Neutrophil (primary cell): Measurements from ENCODE around the gene CPXM2.

Experiments
- H3K27ac ChIP-seq: fragments of 200-600 bp; sonication (generic); 2 replicates; pipeline ENCODE4 v1.5.1; 2016; ENCODE audit warnings: mild to moderate bottlenecking, moderate library complexity
- H3K27me3 ChIP-seq: fragments of 200-600 bp; sonication (generic); 2 replicates; pipeline ENCODE4 v1.6.0; 2016; ENCODE audit warnings: mild to moderate bottlenecking
- H3K36me3 ChIP-seq: fragments of 200-600 bp; sonication (generic); 2 replicates; pipeline ENCODE4 v1.5.1; 2017
- H3K4me1 ChIP-seq, 2 experiments: fragments of 200-600 bp in 1 of 2; sonication (generic) in 1 of 2; 1 replicate in 1 of 2; 2 replicates in 1 of 2; pipeline versions ENCODE4 v1.5.1 to v1.6.1; 2013 to 2016; ENCODE audit warnings: low read depth in 1 of 2, low read length in 1 of 2, mild to moderate bottlenecking in 1 of 2, moderate library complexity in 1 of 2; ENCODE audit not compliant: control insufficient read depth in 1 of 2, insufficient read depth in 1 of 2
- H3K4me3 ChIP-seq, 2 experiments: fragments of 200-600 bp in 1 of 2; sonication (generic) in 1 of 2; 1 replicate in 1 of 2; 2 replicates in 1 of 2; pipeline ENCODE4 v1.5.1; 2013 to 2016; ENCODE audit warnings: low read depth in 1 of 2, low read length in 1 of 2, mild to moderate bottlenecking in 1 of 2, moderate library complexity in 1 of 2
- H3K9me3 ChIP-seq: fragments of 200-600 bp; sonication (generic); 2 replicates; pipeline ENCODE4 v1.5.1; 2016
- CTCF ChIP-seq: fragments of 200-600 bp; sonication (generic); IDR thresholded peaks from 2 replicates; pipeline ENCODE4 v1.5.1; 2016; ENCODE audit warnings: antibody characterized with exemption

The CPXM2 gene

GRCh38 chr10:123891144-123892071 lies at the start of gene CPXM2:
Gene CPXM2 (minus strand): TSS chr10:123891807. CDS start chr10:123891659, 148 bp downstream.
- Histone ChIP-seq H3K27me3 (peaks cover 65% of the 10 kb centered on the region), H3K27ac (no peak within 1 kb of the TSS), H3K4me1 (no peaks in the 10 kb centered on the region), H3K4me3 (no peak within 1 kb of the TSS), H3K9me3 (no peaks in the 10 kb centered on the region), H3K36me3 (no peaks in the 10 kb centered on the region)
- TF ChIP-seq CTCF = no peak

DNA sequence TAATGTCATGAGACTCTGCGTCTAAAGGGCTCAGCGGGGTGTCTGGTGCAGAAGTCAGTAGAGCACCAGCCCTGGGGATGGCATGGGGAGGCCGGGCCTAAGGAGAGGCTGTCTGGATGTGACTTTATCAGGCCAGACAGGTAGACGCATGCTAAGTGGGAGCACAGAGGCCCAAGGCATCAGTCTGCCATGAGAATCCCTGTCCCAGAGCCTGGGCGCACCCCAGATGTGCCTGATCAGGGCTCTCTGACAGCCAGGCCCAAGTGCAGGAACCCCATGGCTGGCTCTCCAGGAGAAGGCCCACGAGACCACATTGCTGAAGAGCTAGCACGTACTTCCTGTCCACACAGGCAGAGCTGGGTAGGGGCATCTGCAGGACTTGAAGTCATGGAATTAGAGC lies 48.0 kb upstream of the CPXM2 start:
- no peak for TF ChIP-seq CTCF
- H3K27ac ChIP-seq = no peak overlapping the region
- peaks cover 0 to 5% of the 10 kb centered on the region in 2 experiments for H3K4me1 ChIP-seq
- peaks cover 4% of the 10 kb centered on the region for H3K27me3 ChIP-seq
- H3K4me3 ChIP-seq = no peak overlapping the region
- H3K36me3 ChIP-seq = no peaks in the 10 kb centered on the region
- no peaks in the 10 kb centered on the region for H3K9me3 ChIP-seq

DNA sequence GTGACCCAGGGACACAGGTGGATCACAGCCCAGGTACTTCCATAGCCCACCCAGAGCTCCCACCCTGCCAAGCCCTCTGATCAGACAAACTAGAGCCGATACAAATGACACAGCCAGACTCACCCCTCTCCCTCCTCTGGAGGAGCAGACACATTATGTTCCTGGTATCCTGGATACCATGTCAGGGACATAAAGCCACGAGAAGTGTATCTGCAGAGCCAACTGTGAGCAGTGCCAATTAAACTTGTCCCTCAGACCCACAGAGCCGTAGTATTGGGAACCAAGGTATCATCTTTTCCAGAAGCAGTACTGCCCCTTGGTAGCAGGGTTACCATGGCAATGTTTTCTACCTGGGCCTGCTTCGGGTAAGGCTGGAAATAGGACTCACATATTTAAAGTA lies 47.3 kb upstream of the CPXM2 start:
- Histone ChIP-seq H3K4me3 (no peak overlapping the region), H3K27ac (no peak overlapping the region), H3K9me3 (no peaks in the 10 kb centered on the region), H3K27me3 (no peaks in the 10 kb centered on the region), H3K4me1 (peaks cover 0 to 5% of the 10 kb centered on the region in 2 experiments), H3K36me3 (no peaks in the 10 kb centered on the region)
- TF ChIP-seq CTCF = no peak

- TF ChIP-seq CTCF = no peak
- H3K36me3 ChIP-seq = no peaks in the 10 kb centered on the region
- H3K9me3 ChIP-seq = no peaks in the 10 kb centered on the region
- no peak overlapping the region for H3K27ac ChIP-seq
- no peaks in the 10 kb centered on the region for H3K4me1 ChIP-seq
- H3K27me3 ChIP-seq = no peaks in the 10 kb centered on the region
- no peak overlapping the region for H3K4me3 ChIP-seq
Measured at GRCh38 chr10:123936426-123936825, 44.8 kb upstream of the CPXM2 start.

DNA sequence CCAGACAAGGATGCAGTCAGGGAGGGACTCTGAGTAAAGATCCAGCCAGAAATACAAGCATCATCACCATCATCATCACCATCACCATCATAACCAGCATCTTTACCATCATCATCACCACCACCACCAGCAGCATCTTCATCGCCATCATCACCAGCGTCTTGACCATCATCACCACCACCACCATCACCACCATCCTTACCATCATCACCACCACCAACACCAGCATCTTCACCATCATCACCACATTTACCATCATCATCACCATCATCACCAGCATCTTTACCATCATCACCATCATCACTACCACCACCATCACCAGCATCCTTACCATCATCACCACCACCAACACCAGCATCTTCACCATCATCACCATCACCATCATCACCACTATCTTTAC lies 44.1 kb upstream of the CPXM2 start:
- Histone ChIP-seq H3K9me3 (no peaks in the 10 kb centered on the region), H3K4me1 (no peaks in the 10 kb centered on the region), H3K27me3 (no peaks in the 10 kb centered on the region), H3K4me3 (no peak overlapping the region), H3K27ac (no peak overlapping the region), H3K36me3 (no peaks in the 10 kb centered on the region)
- TF ChIP-seq CTCF = no peak
